Measurements from ENCODE around the gene MRPS10. TPM values are rescaled to one million over a fixed set of nuclear protein-coding genes. Genes with fewer than 3 reads are reported as not detected.

The MRPS10 gene
- total and polyA plus RNA-seq, 2 donors (not counting 3 experiments of a cell fraction or from before 2014, with no cell fraction given) = 23.2 to 37.7 TPM

DNA sequence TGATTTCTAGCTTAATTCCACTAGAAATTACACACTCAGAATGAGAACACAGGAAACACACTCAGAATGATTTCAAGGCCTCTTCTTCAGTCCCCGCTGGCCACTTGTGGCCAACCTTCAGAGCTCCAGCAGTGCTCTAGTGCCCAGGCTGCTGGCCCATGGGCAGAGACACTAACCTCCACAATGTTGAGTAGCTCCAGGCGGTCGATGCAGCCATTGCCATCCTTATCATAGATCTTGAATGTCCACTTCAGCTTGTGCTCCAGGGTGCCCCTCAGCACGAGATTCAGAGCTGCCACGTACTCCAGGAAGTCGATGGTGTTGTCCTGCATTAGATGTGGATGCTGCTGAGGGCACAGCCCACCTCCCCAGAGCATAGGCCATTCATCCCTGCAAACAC is 29.3 kb downstream of the MRPS10 start:
- Histone ChIP-seq H3K27ac (ENCODE audit: insufficient read depth, low read depth, low read length) (no peak overlapping the region), H3K27me3 (ENCODE audit: control insufficient read depth in 2 of 2, insufficient read depth in 2 of 2, low read length in 2 of 2) (peaks cover 2 to 4% of the 10 kb centered on the region in 2 experiments), H3K36me3 (ENCODE audit: control insufficient read depth in 2 of 2, extremely low read depth in 1 of 2, insufficient read depth in 2 of 2, low read length in 2 of 2) (no peaks in the 10 kb centered on the region), H2AFZ (ENCODE audit: low read depth, low read length) (no peak overlapping the region), H3K4me3 (replicated peaks in 1 of 3; ENCODE audit: insufficient read depth in 1 of 3, low read depth in 1 of 3, low read length in 3 of 3) (no peak overlapping the region), H3K79me2 (ENCODE audit: control insufficient read depth, insufficient read depth, low read length) (no peaks in the 10 kb centered on the region), H3K9me1 (replicated peaks; ENCODE audit: control insufficient read depth, extremely low read depth, insufficient read depth, low read length) (no peaks in the 10 kb centered on the region), H4K20me1 (replicated peaks; ENCODE audit: control insufficient read depth, extremely low read depth, insufficient read depth, low read length) (no peaks in the 10 kb centered on the region), H3K4me2 (ENCODE audit: insufficient read depth, low read length) (no peak overlapping the region), H3K4me1 (ENCODE audit: control insufficient read depth, extremely low read depth, insufficient read depth, low read length) (no peaks in the 10 kb centered on the region), H3K9ac (replicated peaks; ENCODE audit: extremely low read depth, insufficient read depth, low read length) (no peak overlapping the region), H3K9me3 (replicated peaks; ENCODE audit: control insufficient read depth, insufficient read depth, low read length) (no peaks in the 10 kb centered on the region)
- FAIRE-seq (no peak), DNase-seq (ENCODE audit: low read depth, low spot score) (no peak)
- dilution Hi-C loops (cut with MboI; ENCODE audit: extremely low pct_ligation_motif_present, low sequenced_read_pairs) = no loop called here
- TF ChIP-seq POLR2A (IDR thresholded peaks at IDR 0.05; ENCODE audit: low read depth, low read length) (no peak), CTCF (IDR thresholded peaks at IDR 0.05; ENCODE audit: extremely low read depth in 1 of 2, insufficient read depth in 1 of 2, low read depth in 1 of 2, low read length in 2 of 2) (no peak), FOS (IDR thresholded peaks at IDR 0.05; ENCODE audit: borderline replicate concordance, insufficient read depth, low read length) (no peak), EZH2 (IDR thresholded peaks at IDR 0.05; ENCODE audit: borderline replicate concordance, low read depth, low read length, severe bottlenecking) (no peak)
- POLR2A ChIA-PET = interaction anchor here (0.6 kb wide), 1 partner anchor 138 kb away, joined by 4 read pairs; no protein-coding TSS in a partner anchor
- intact Hi-C loops (cut with micrococcal nuclease) = no loop called here
- BruUV-seq (replicated peaks) = no TSS peak
- CTCF ChIA-PET = interaction anchor here (1.1 to 1.9 kb wide), 3 partner anchors 12 to 359 kb away, joined by 6 to 7 read pairs (median 7); no protein-coding TSS in a partner anchor

DNA sequence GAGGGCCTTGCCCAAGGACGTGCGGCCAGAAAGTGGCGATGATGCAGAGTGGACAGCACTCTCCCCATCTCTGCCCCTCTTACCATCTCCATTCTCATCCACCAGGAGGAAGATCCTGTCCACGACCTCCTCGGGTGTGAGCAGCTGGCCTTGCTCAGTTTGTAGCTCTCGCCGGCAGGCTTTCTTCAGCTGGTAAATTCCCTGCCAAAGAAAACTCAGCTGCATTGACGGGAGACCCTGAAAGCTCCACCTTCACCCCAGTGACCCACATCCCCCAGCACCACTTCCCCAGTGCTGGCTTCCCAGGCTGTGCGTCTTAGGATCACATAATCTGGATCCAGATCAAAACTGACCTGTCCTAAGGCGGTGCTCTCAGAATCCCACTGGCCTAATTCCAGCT is 32.1 kb downstream of the MRPS10 start:
- peaks cover 2 to 5% of the 10 kb centered on the region in 2 experiments for H3K27me3 ChIP-seq (ENCODE audit: control insufficient read depth in 2 of 2, insufficient read depth in 2 of 2, low read length in 2 of 2)
- H3K36me3 ChIP-seq (ENCODE audit: control insufficient read depth in 2 of 2, extremely low read depth in 1 of 2, insufficient read depth in 2 of 2, low read length in 2 of 2) = no peaks in the 10 kb centered on the region
- no peaks in the 10 kb centered on the region for H3K79me2 ChIP-seq (ENCODE audit: control insufficient read depth, insufficient read depth, low read length)
- no peak overlapping the region for H3K27ac ChIP-seq (ENCODE audit: insufficient read depth, low read depth, low read length)
- no peak for TF ChIP-seq POLR2A (IDR thresholded peaks at IDR 0.05; ENCODE audit: low read depth, low read length)
- no peak for TF ChIP-seq GATA2 (IDR thresholded peaks at IDR 0.05; ENCODE audit: insufficient read depth, insufficient read length, low read depth, low read length)
- TF ChIP-seq CTCF (IDR thresholded peaks at IDR 0.05; ENCODE audit: extremely low read depth in 1 of 2, insufficient read depth in 1 of 2, low read depth in 1 of 2, low read length in 2 of 2) = no peak
- TF ChIP-seq MYC (IDR thresholded peaks at IDR 0.05; ENCODE audit: low read depth, low read length) = no peak
- TF ChIP-seq FOS (IDR thresholded peaks at IDR 0.05; ENCODE audit: borderline replicate concordance, insufficient read depth, low read length) = no peak
- intact Hi-C loops (cut with micrococcal nuclease) = no loop called here
- FAIRE-seq = no peak
- BruUV-seq (replicated peaks) = no TSS peak
- H3K9me1 ChIP-seq (replicated peaks; ENCODE audit: control insufficient read depth, extremely low read depth, insufficient read depth, low read length) = no peaks in the 10 kb centered on the region
- no peak overlapping the region for H3K9ac ChIP-seq (replicated peaks; ENCODE audit: extremely low read depth, insufficient read depth, low read length)
- dilution Hi-C loops (cut with MboI; ENCODE audit: extremely low pct_ligation_motif_present, low sequenced_read_pairs) = no loop called here
- H2AFZ ChIP-seq (ENCODE audit: low read depth, low read length) = no peak overlapping the region
- H3K9me3 ChIP-seq (replicated peaks; ENCODE audit: control insufficient read depth, insufficient read depth, low read length) = no peaks in the 10 kb centered on the region
- H3K4me1 ChIP-seq (ENCODE audit: control insufficient read depth, extremely low read depth, insufficient read depth, low read length) = no peaks in the 10 kb centered on the region
- H3K4me3 ChIP-seq (replicated peaks in 1 of 3; ENCODE audit: insufficient read depth in 1 of 3, low read depth in 1 of 3, low read length in 3 of 3) = no peak overlapping the region
- CTCF ChIA-PET = interaction anchor here (1.1 to 1.8 kb wide), 3 partner anchors 21 to 362 kb away, joined by 3 to 5 read pairs (median 4); no protein-coding TSS in a partner anchor
- no peaks in the 10 kb centered on the region for H4K20me1 ChIP-seq (replicated peaks; ENCODE audit: control insufficient read depth, extremely low read depth, insufficient read depth, low read length)
- H3K4me2 ChIP-seq (ENCODE audit: insufficient read depth, low read length) = no peak overlapping the region
- no peak for DNase-seq (ENCODE audit: low read depth, low spot score)
- POLR2A ChIA-PET = no interaction called here
